Thymus (tissue), 11 donors: ENCODE results near the gene ZMYND19. TPM values are rescaled to one million over a fixed set of nuclear protein-coding genes. Genes with fewer than 3 reads are reported as not detected.
"Not testable (repeated sequence)": the region's sequence is repeated elsewhere in the genome, so short reads cannot be mapped to it uniquely, and the experiment has no call there.

Experiments
- DNase-seq, 9 donors: peaks; one replicate each; pipeline ENCODE4 v3.0.0-alpha.2; 2013; ENCODE audit warnings: low spot score in 9 of 9, low read depth in 6 of 9, missing footprints in 1 of 9
- H3K27ac ChIP-seq, 2 donors: one replicate each; pipeline ENCODE4 v1.5.1; 2013; ENCODE audit warnings: control low read depth in 1 of 2, low read depth in 1 of 2, low read length in 1 of 2, mild to moderate bottlenecking in 1 of 2, moderate library complexity in 1 of 2
- H3K27me3 ChIP-seq, 2 donors: one replicate each; pipeline ENCODE4 v1.5.1; 2013; ENCODE audit warnings: low read length in 1 of 2; ENCODE audit not compliant: control insufficient read depth in 2 of 2, insufficient read depth in 1 of 2
- H3K36me3 ChIP-seq, 2 donors: one replicate each; pipeline ENCODE4 v1.5.1; 2013; ENCODE audit warnings: low read length in 1 of 2, mild to moderate bottlenecking in 1 of 2, moderate library complexity in 1 of 2; ENCODE audit not compliant: control insufficient read depth in 2 of 2, insufficient read depth in 2 of 2
- H3K4me1 ChIP-seq, 2 donors: one replicate each; pipeline ENCODE4 v1.5.1; 2013; ENCODE audit warnings: low read length in 2 of 2; ENCODE audit not compliant: control insufficient read depth in 2 of 2, insufficient read depth in 2 of 2
- H3K4me3 ChIP-seq, 2 donors: one replicate each; pipeline ENCODE4 v1.5.1; 2013; ENCODE audit warnings: low read length in 2 of 2, control low read depth in 1 of 2, mild to moderate bottlenecking in 1 of 2
- H3K9me3 ChIP-seq, 2 donors: one replicate each; pipeline ENCODE4 v1.5.1; 2013; ENCODE audit warnings: low read length in 1 of 2, mild to moderate bottlenecking in 1 of 2; ENCODE audit not compliant: control insufficient read depth in 2 of 2, insufficient read depth in 1 of 2
- WGBS: extraction: QIAGEN DNeasy Blood & Tissue Kit; methylation state at CpG from one replicate; pipeline ENCODE4 v1.1.7; 2013; 5-methylcytosine and 5-hydroxymethylcytosine counted together
- polyA plus RNA-seq: library from polyadenylated mRNA; stranded (reverse); fragments of 200-250 nt; gene quantifications from one replicate; pipeline ENCODE4 v1.2.3, GENCODE V29; 2013
- total RNA-seq: library from RNA; stranded (reverse); fragments of 120-200 nt; gene quantifications from one replicate; pipeline ENCODE4 v1.2.4, GENCODE V29; 2013
- donor health status: healthy.

ZMYND19 gene
- total and polyA plus RNA-seq, 2 donors: 20.7 to 20.9 TPM

DNA sequence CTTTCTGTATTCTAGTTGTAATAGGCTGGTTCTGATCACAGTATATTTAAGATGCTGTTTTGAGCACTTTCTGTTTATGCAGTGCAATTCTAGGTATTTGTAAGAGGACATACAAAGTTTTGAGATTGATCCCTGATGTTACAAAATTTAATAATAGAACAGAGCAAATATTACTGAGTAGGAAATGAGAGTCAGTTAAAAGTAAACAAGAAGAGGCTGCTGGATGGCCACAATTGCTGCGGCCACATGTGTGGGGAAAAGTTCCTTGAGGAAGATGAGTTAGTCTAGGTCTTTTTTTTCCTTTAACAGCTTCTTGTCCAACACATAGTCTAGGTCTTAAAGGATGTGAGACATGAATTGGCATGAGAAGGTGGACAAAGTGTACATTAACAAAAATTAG is 39.8 kb upstream of the ZMYND19 start:
- WGBS: 82% methylated on average over 1 of the region's 1 CpG

DNA sequence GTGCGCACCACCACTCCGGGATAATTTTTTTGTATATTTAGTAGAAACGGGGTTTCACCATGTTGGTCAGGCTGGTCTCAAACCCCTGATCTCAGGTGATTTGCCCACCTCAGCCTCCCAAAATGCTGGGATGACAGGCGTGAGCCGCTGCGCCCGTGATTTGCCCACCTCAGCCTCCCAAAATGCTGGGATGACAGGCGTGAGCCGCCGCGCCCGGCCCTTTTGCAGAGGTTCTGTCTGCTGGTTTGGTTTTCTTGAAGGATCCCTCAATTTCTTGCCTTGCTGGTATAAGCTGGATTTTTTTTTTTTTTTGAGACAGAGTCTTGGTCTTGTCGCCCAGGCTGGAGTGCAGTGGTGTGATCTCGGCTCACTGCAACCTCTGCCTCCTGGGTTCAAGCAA is 37.1 kb upstream of the ZMYND19 start:
- WGBS: over 99% methylated on average over 14 of the region's 14 CpGs
- H3K4me3 ChIP-seq, H3K9me3 ChIP-seq, DNase-seq, H3K27me3 ChIP-seq, H3K27ac ChIP-seq: not testable (repeated sequence)
- H3K4me1 ChIP-seq: peaks cover 11 to 20% of the 10 kb centered on the region in 2 donors
- peaks cover 0 to 11% of the 10 kb centered on the region in 2 donors for H3K36me3 ChIP-seq

More for the DNA sequence above, 39.8 kb upstream of the ZMYND19 start:
- no peak overlapping the region for H3K27ac ChIP-seq
- peaks cover 9 to 24% of the 10 kb centered on the region in 2 donors for H3K4me1 ChIP-seq
- no peaks in the 10 kb centered on the region for H3K27me3 ChIP-seq
- no peak overlapping the region for H3K4me3 ChIP-seq
- no peak for DNase-seq
- peaks cover 0 to under 1% of the 10 kb centered on the region in 2 donors for H3K36me3 ChIP-seq
- H3K9me3 ChIP-seq: no peaks in the 10 kb centered on the region

DNA sequence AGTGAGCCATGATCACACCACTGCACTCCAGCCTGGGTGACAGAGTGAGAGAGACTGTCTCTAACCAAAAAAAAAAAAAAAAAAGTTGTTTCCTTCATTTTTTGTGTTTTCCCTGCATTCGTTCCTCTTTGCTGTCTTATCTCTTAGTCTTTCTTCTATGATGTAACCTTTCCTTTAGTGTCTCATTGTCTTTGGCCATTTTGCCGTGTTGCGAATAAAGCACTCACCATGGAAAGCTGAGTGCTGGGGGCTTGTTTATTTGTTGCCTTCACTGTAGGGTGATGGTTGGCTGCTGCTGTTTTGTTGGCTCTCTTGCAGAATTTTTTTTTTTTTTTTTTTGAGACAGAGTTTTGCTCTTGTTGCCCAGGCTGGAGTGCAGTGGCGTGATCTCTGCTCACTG is 36.2 kb upstream of the ZMYND19 start:
- Histone ChIP-seq H3K27me3 (no peaks in the 10 kb centered on the region), H3K27ac (no peak overlapping the region), H3K9me3 (no peaks in the 10 kb centered on the region), H3K4me1 (peaks cover 9 to 13% of the 10 kb centered on the region in 2 donors), H3K36me3 (peaks cover 0 to 11% of the 10 kb centered on the region in 2 donors), H3K4me3 (no peak overlapping the region)
- whole genome bisulfite sequencing: 94% methylated on average over 4 of the region's 4 CpGs
- no peak for DNase-seq

DNA sequence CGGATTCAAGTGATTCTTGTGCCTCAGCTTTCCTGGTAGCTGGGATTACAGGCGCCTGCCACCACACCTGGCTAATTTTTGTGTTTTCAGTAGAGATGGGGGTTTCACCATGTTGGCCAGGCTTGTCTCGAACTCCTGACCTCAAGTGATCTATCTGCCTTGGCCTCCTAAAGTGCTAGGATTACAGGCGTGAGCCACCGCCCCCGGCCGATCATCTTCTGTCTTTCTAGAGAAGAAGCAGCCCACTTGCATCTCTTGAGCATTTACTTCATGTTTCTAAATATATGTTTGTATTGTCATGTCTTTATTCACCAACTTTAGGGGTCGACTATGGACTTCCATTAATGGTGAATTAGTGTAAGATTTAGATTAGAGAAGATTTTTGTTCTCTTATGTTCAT is 31.9 kb upstream of the ZMYND19 start:
- H3K4me3 ChIP-seq, H3K27me3 ChIP-seq, H3K27ac ChIP-seq, DNase-seq, H3K9me3 ChIP-seq: not testable (repeated sequence)
- Histone ChIP-seq H3K4me1 (peaks cover 23 to 25% of the 10 kb centered on the region in 2 donors), H3K36me3 (peaks cover 0 to 11% of the 10 kb centered on the region in 2 donors)
- 98% methylated on average over 8 of the region's 8 CpGs for WGBS

DNA sequence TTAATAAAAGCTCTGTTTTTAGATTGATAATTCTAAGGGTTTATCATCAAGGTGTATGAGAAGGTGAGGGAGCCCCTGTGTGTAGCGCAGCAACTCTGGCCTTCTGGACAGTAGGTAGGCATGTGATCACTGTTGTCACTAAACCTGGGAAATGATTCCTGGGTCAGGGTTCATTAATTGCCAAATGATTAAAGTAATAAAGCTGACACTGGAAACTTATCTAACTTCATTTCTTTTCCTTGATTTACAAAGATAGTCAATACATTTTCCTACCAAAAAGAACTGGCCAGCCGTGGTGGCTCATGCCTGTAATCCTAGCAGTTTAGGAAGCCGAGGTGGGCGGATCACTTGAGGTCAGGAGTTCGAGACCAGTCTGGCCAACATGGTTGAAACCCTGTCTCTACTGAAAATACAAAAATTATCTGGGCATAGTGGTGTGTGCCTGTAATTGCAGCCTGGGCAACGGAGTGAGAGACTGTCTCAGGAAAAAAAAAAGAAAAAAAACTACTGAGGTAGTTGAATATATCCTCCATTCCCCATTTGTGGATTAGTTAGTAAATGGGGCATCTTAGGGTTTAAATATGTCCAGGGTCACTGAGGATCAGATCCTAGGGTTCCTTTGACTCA is 30.9 kb upstream of the ZMYND19 start:
- Histone ChIP-seq H3K9me3 (no peaks in the 10 kb centered on the region), H3K36me3 (peaks cover 3 to 11% of the 10 kb centered on the region in 2 donors), H3K4me3 (no peak overlapping the region), H3K4me1 (peaks cover 24 to 25% of the 10 kb centered on the region in 2 donors), H3K27ac (no peak overlapping the region), H3K27me3 (no peaks in the 10 kb centered on the region)
- DNase-seq: no peak
- WGBS: 79% methylated on average over 6 of the region's 6 CpGs

DNA sequence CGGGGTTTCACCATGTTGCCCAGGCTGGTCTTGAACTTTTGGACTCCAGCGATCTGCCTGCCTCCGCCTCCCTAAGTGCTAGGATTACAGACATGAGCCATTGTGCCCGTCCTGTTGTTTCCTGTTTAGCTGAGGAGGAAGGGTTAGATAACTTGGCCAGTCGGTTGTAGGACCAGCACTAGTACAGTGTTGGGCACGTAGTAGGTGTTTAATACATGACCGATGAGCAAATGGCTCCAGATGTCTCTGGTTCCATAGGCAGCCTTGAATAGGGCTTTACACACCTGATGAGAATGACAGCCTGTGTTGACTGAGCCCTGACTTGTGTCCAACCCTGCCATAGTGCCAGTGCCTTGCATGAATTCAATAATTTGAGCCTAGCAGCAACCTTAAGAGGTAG is 30.3 kb upstream of the ZMYND19 start:
- no peak for DNase-seq
- H3K4me1 ChIP-seq: peaks cover 24 to 25% of the 10 kb centered on the region in 2 donors
- H3K9me3 ChIP-seq: no peaks in the 10 kb centered on the region
- no peak overlapping the region for H3K27ac ChIP-seq
- no peaks in the 10 kb centered on the region for H3K27me3 ChIP-seq
- no peak overlapping the region for H3K4me3 ChIP-seq
- WGBS: 87% methylated on average over 7 of the region's 7 CpGs
- peaks cover 6 to 14% of the 10 kb centered on the region in 2 donors for H3K36me3 ChIP-seq

DNA sequence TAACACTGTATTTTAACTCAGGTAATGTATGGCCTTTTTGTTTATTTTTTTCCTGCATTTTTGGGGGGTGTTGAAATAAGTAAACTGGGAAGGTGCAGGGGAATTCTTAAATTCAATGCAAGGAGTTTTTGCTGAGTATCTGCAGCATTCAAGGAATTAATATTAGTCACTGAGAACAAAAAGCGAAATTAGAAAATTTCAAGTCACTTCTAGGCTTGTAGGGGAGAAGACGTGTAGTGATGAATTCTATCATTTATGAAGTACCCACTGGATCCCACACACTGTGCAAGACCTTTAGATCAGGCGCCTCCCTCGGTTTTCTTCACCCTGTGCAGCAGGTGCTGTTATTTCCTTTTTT is 29.7 kb upstream of the ZMYND19 start:
- Histone ChIP-seq H3K9me3 (no peaks in the 10 kb centered on the region), H3K36me3 (peaks cover 12 to 18% of the 10 kb centered on the region in 2 donors), H3K27me3 (no peaks in the 10 kb centered on the region), H3K27ac (peak overlapping the region in 1 of 2 donors; percentile 20), H3K4me3 (peak overlapping the region; percentile 79 to 85), H3K4me1 (peaks cover 20 to 24% of the 10 kb centered on the region in 2 donors)
- no peak for DNase-seq
- 68% methylated on average over 4 of the region's 4 CpGs for WGBS

DNA sequence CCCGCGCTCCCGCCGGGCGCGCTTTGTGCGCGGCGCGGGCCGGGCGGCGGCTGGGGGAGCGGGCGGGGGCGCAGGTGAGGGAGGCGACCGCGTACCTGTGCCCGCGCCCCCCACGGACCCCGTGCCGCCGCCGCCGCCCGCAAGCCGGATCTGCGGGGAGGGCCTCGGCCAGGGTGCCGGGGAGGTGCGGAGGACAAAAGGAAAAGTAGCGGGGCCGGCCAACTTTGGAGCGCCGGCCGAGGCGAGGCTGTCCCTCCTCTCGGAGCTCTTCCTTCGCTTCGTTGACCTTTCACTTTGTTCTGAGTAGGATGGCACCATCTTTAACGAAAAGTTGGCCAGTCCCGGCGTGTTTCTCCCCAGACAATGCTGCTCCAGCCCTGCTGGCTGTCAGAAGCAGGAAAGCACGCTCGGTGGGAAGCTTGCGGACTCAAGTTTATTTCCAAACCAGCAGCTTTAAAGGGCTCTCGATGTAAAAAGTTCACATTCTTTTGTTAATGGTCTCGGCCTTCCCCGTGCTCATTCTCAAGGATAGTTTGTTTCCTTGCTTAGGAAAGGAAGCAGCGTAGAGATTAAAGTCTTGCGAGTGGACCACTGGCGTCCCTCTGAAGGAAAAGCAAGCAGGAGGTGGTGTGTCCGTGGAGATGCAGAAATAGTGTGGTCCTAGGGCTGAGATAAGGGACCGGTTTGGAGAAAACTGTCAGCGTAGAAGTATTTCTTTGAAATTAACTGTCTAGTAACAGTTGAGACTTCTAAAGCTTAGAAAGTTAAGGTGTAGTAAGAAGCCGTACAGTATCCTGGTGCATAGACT is 29.1 kb upstream of the ZMYND19 start:
- H3K27me3 ChIP-seq: no peaks in the 10 kb centered on the region
- H3K4me1 ChIP-seq: peaks cover 19 to 24% of the 10 kb centered on the region in 2 donors
- peak overlapping the region; percentile 79 to 85 for H3K4me3 ChIP-seq
- WGBS: under 1% methylated on average over 58 of the region's 58 CpGs
- peaks cover 17 to 22% of the 10 kb centered on the region in 2 donors for H3K36me3 ChIP-seq
- DNase-seq: peak in 2 of 9 donors; percentile 35 to 61
- no peaks in the 10 kb centered on the region for H3K9me3 ChIP-seq
- H3K27ac ChIP-seq: peak overlapping the region; percentile 20 to 83
